Measurements from ENCODE around the gene SETBP1.

DNA sequence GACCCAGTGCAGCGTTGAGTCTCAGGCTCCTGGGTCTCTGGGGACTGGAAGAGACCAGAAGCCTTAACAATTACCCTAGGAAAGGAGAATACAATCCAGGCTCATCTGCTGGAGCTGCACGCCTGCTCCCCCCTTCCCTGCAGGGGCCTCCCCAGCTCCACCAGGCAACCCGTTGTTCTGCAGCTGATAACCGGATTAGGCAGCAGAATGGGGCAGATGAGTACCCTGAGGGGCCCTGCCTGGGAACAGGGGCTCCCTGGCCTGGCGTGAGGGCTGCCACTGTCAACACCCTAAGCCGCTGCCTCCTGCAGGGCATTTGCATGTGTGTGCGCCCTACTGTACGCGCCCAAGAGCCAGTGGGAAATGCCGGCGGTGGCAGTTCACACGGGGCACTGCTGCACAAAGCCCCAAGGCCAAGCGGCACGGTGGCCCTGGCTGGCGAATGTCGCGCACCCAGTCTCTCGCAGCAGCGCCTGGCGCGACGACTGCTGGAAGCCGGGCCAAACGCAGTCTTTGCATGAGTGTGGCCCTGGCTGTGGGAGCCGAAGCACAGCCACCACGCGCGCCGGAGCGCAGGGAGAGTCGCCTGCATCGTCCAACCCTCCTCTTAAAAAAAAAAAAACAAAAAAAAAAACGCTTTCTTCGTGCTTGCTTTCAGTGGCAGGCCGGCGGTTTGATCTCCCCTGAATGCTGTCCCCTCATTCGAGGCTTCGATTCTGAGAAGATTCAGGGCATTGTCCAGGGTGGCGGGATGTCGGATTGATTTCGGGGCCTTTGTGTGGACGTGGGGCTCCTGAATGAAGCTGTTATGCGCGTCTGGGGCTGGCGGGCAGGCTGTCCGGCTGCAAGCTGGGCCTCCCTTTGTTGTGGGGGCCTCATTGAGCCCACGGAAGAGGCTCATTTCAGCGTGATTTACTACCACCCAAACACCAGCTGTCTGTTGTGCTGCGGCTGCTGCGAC, 63.8 kb downstream of the SETBP1 start:
- TF ChIP-seq, protein P1, sequence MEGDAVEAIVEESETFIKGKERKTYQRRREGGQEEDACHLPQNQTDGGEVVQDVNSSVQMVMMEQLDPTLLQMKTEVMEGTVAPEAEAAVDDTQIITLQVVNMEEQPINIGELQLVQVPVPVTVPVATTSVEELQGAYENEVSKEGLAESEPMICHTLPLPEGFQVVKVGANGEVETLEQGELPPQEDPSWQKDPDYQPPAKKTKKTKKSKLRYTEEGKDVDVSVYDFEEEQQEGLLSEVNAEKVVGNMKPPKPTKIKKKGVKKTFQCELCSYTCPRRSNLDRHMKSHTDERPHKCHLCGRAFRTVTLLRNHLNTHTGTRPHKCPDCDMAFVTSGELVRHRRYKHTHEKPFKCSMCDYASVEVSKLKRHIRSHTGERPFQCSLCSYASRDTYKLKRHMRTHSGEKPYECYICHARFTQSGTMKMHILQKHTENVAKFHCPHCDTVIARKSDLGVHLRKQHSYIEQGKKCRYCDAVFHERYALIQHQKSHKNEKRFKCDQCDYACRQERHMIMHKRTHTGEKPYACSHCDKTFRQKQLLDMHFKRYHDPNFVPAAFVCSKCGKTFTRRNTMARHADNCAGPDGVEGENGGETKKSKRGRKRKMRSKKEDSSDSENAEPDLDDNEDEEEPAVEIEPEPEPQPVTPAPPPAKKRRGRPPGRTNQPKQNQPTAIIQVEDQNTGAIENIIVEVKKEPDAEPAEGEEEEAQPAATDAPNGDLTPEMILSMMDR (IDR thresholded peaks at IDR 0.05) = no peak
- no peak for TF ChIP-seq POLR2A (IDR thresholded peaks at IDR 0.05)

Measured in lower leg skin (tissue), 3 donors.